Measurements from ENCODE around the gene RASAL2. TPM values are rescaled to one million over a fixed set of nuclear protein-coding genes. Genes with fewer than 3 reads are reported as not detected.
"Not testable (repeated sequence)": the region's sequence is repeated elsewhere in the genome, so short reads cannot be mapped to it uniquely, and the experiment has no call there.

RASAL2 gene
- total RNA-seq, 1 experiment from 2014 or later, result 56.9 TPM

DNA sequence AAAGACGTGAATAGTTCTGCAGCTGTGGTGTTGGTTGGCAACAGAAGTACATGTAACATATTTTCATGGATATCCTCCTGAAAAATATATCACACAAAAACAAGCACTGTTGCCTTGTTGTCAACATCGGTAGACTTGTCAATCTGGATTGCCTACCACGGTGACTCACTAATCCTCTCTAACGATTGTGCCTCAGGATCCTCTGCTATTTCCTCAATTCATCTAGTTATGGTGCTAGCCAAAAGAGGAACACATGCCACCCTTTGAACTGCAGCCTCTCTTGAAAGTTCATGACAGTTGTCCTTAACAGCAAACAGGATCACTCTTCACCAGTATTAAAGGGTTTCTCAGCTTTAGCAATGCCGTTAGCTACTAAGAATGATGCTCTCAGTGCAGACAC, 25.7 kb downstream of the RASAL2 start:
- Mint-ChIP-seq H3K4me1 (ENCODE audit: insufficient read depth, unreplicated experiment) (peaks cover 27% of the 10 kb centered on the region), H3K36me3 (ENCODE audit: insufficient read depth, unreplicated experiment) (peaks cover 5% of the 10 kb centered on the region), H3K27me3 (ENCODE audit: insufficient read depth, unreplicated experiment) (no peaks in the 10 kb centered on the region), H3K4me3 (ENCODE audit: unreplicated experiment) (no peak overlapping the region), H3K9me3 (ENCODE audit: unreplicated experiment) (no peaks in the 10 kb centered on the region), H3K27ac (ENCODE audit: low read depth, unreplicated experiment) (peak overlapping the region; percentile 52)
- ChIA-PET POLR2A (interaction anchor here (1.5 to 2.8 kb wide), 5 partner anchors 10 to 25 kb away, joined by 4 to 9 read pairs (median 6); partner anchors contain the start of gene RASAL2), CTCF (interaction anchor here (1.1 to 5.7 kb wide), 5 partner anchors 8 to 25 kb away, joined by 3 to 37 read pairs (median 5); partner anchors contain the start of gene RASAL2)
- DNase-seq (ENCODE audit: unreplicated experiment), result peak; percentile 21
- intact Hi-C loops (cut with micrococcal nuclease), result no loop called here
- TF ChIP-seq, protein P1, sequence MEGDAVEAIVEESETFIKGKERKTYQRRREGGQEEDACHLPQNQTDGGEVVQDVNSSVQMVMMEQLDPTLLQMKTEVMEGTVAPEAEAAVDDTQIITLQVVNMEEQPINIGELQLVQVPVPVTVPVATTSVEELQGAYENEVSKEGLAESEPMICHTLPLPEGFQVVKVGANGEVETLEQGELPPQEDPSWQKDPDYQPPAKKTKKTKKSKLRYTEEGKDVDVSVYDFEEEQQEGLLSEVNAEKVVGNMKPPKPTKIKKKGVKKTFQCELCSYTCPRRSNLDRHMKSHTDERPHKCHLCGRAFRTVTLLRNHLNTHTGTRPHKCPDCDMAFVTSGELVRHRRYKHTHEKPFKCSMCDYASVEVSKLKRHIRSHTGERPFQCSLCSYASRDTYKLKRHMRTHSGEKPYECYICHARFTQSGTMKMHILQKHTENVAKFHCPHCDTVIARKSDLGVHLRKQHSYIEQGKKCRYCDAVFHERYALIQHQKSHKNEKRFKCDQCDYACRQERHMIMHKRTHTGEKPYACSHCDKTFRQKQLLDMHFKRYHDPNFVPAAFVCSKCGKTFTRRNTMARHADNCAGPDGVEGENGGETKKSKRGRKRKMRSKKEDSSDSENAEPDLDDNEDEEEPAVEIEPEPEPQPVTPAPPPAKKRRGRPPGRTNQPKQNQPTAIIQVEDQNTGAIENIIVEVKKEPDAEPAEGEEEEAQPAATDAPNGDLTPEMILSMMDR (IDR thresholded peaks at IDR 0.05; ENCODE audit: unreplicated experiment), result no peak
- BruUV-seq (replicated peaks), result no TSS peak

DNA sequence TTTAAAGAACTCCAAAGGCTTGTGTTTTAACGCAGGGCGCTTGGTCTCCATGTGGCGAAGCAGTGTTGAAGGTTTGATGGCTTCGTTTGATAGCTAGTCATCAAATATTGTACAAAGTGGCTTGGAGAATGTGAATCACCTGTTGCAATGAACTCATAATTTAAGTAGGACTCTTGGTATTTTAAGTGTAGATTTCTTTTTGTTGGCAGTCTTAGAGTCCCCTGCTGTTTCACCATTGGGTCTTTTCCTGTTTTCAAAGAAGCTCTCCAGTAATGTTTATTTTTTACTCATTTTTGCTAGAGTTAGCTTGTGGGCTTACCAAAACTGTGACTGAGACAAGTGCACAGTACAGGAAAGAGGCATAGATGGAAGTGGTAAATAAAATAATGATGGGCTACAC, 26.2 kb downstream of the RASAL2 start:
- H3K9me3 Mint-ChIP-seq (ENCODE audit: unreplicated experiment), result no peaks in the 10 kb centered on the region
- no TSS peak for BruUV-seq (replicated peaks)
- peak overlapping the region; percentile 52 for H3K27ac Mint-ChIP-seq (ENCODE audit: low read depth, unreplicated experiment)
- TF ChIP-seq, protein P1 (IDR thresholded peaks at IDR 0.05; ENCODE audit: unreplicated experiment), result no peak
- peaks cover 5% of the 10 kb centered on the region for H3K36me3 Mint-ChIP-seq (ENCODE audit: insufficient read depth, unreplicated experiment)
- no peak for DNase-seq (ENCODE audit: unreplicated experiment)
- no peak overlapping the region for H3K4me3 Mint-ChIP-seq (ENCODE audit: unreplicated experiment)
- peaks cover 26% of the 10 kb centered on the region for H3K4me1 Mint-ChIP-seq (ENCODE audit: insufficient read depth, unreplicated experiment)
- intact Hi-C loops (cut with micrococcal nuclease), result no loop called here
- CTCF ChIA-PET, result interaction anchor here (0.6 to 5.7 kb wide), 7 partner anchors 9 to 175 kb away, joined by 3 to 37 read pairs (median 5); partner anchors contain the start of gene RASAL2
- POLR2A ChIA-PET, result interaction anchor here (1.5 to 2.8 kb wide), 6 partner anchors 9 to 26 kb away, joined by 4 to 9 read pairs (median 6); partner anchors contain the start of gene RASAL2
- H3K27me3 Mint-ChIP-seq (ENCODE audit: insufficient read depth, unreplicated experiment), result no peaks in the 10 kb centered on the region

DNA sequence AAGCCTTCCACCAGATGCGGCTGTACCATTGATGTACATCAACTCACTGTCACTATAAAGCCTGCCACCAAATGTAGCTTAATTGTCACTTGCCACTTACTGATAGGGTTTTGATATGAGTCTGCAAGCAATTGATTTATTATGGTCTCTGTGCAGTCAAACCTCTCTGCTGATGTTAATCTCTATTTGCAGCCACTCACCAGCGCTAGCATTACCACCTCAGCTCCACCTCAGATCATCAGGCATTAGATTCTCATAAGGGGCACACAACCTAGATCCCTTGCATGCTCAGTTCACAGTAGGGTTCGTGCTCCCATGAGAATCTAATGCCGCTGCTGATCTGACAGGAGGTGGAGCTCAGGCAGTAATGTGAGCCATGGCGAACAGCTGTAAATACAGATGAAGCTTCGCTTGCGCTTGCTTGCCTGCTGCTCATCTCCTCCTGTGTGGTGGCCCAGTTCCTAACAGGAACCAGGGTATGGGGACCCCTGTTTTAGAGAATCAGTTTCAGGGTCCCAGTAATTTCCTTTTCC, 26.7 kb downstream of the RASAL2 start:
- H3K4me3 Mint-ChIP-seq (ENCODE audit: unreplicated experiment); H3K27me3 Mint-ChIP-seq (ENCODE audit: insufficient read depth, unreplicated experiment); intact Hi-C loops (cut with micrococcal nuclease); H3K27ac Mint-ChIP-seq (ENCODE audit: low read depth, unreplicated experiment); BruUV-seq (replicated peaks); H3K9me3 Mint-ChIP-seq (ENCODE audit: unreplicated experiment); H3K36me3 Mint-ChIP-seq (ENCODE audit: insufficient read depth, unreplicated experiment); DNase-seq (ENCODE audit: unreplicated experiment): not testable (repeated sequence)
- ChIA-PET POLR2A (interaction anchor here (0.6 to 2.8 kb wide), 5 partner anchors 9 to 383 kb away, joined by 3 to 9 read pairs (median 6); no protein-coding TSS in a partner anchor), CTCF (interaction anchor here (0.6 to 5.7 kb wide), 9 partner anchors 9 to 1009 kb away, joined by 3 to 37 read pairs (median 4); partner anchors contain the start of gene RASAL2)
- peaks cover 24% of the 10 kb centered on the region for H3K4me1 Mint-ChIP-seq (ENCODE audit: insufficient read depth, unreplicated experiment)

DNA sequence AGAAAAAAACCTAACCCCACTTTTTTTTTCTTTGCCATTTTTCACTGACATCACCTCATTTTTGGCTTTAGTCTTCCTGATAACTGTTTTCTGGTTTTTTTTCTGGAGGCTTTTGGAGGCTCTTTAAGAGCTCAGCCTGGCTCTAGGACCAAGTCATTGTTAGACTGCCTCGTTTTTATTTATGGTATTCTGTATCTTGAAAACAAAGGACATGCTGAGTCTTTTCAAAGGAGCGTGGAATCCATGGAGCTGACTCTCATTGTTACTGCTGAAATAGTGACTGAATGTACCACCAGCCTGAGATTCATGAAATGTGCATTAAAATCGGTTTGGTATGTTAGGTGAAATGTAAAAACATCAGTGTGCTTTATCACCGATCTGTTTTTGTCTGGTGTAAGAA, 28.0 kb downstream of the RASAL2 start:
- POLR2A ChIA-PET, result interaction anchor here (0.7 to 6.9 kb wide), 8 partner anchors 11 to 526 kb away, joined by 3 to 93 read pairs (median 9); partner anchors contain the start of gene RASAL2

More for the DNA sequence above, 28.0 kb downstream of the RASAL2 start:
- TF ChIP-seq, protein P1 (IDR thresholded peaks at IDR 0.05; ENCODE audit: unreplicated experiment), result no peak
- peaks cover 37% of the 10 kb centered on the region for H3K4me1 Mint-ChIP-seq (ENCODE audit: insufficient read depth, unreplicated experiment)
- CTCF ChIA-PET, result interaction anchor here (0.7 to 5.7 kb wide), 8 partner anchors 9 to 380 kb away, joined by 3 to 37 read pairs (median 6); partner anchors contain the start of gene RASAL2
- no peaks in the 10 kb centered on the region for H3K27me3 Mint-ChIP-seq (ENCODE audit: insufficient read depth, unreplicated experiment)
- no peak for DNase-seq (ENCODE audit: unreplicated experiment)
- peak overlapping the region; percentile 70 for H3K27ac Mint-ChIP-seq (ENCODE audit: low read depth, unreplicated experiment)
- intact Hi-C loops (cut with micrococcal nuclease), result no loop called here
- no TSS peak for BruUV-seq (replicated peaks)
- no peak overlapping the region for H3K4me3 Mint-ChIP-seq (ENCODE audit: unreplicated experiment)
- H3K9me3 Mint-ChIP-seq (ENCODE audit: unreplicated experiment), result no peaks in the 10 kb centered on the region
- H3K36me3 Mint-ChIP-seq (ENCODE audit: insufficient read depth, unreplicated experiment), result peaks cover 5% of the 10 kb centered on the region

Measured in MCF 10A (cell line).